ENCODE results near the gene TEAD2. TPM values are rescaled to one million over a fixed set of nuclear protein-coding genes. Genes with fewer than 3 reads are reported as not detected.
A peak's percentile ranks its signal among the peaks of the same experiment; 100 is the strongest.

Gene TEAD2
- total and polyA plus RNA-seq, 10 of the 15 experiments (the other 5 are each of a cell fraction or from before 2014, with no cell fraction given), result 0.04 to 0.26 (median 0.11) TPM; not detected in 3

DNA sequence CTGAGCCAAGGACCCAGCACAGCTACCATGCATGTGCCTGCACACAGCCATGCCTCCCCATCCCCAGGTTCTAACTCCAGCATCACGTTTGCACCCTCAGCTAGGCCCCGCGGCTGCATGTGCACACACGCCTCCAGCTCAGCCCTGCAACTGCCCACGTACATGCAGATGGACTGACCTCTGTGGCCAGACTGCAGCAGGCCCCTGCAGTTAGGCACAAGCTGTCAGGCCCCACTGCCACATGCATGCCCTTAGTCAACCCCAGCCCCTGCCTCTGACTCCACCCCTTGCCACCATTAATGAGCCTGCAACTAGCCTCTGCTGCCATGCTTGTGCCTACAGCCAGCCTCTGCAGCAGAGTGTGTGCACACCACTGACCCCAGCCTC lies 60.4 kb downstream of the TEAD2 start:
- no peaks in the 10 kb centered on the region for H3K9me3 ChIP-seq (replicated peaks; ENCODE audit: control insufficient read depth, insufficient read depth, low read length)
- DNase-seq (ENCODE audit: low read depth, low spot score) (no peak), ATAC-seq (no peak; the same call in 2 of the 3 replicates), FAIRE-seq (no peak)
- no peaks in the 10 kb centered on the region for H3K36me3 ChIP-seq (ENCODE audit: control insufficient read depth in 2 of 2, insufficient read depth in 2 of 2, low read length in 1 of 2)
- no peak overlapping the region for H3K4me2 ChIP-seq (ENCODE audit: control insufficient read depth, insufficient read depth)
- no peak overlapping the region for H3K27ac ChIP-seq (ENCODE audit: control insufficient read depth, insufficient read depth)
- TF ChIP-seq MXI1 (IDR thresholded peaks at IDR 0.05; ENCODE audit: low read depth, low read length) (no peak), STAT1 (conservative IDR thresholded peaks at IDR 0.05) (no peak), STAT3 (IDR thresholded peaks at IDR 0.05; ENCODE audit: low read depth, low read length) (no peak)
- POLR2A ChIA-PET, result interaction anchor here (0.5 to 1.4 kb wide), 3 partner anchors 13 to 626 kb away, joined by 3 to 4 read pairs (median 3); no protein-coding TSS in a partner anchor
- RAD21 ChIA-PET (ENCODE audit: unreplicated experiment), result interaction anchor here (1.1 to 1.3 kb wide), 2 partner anchors 76 to 80 kb away, joined by 3 to 4 read pairs; no protein-coding TSS in a partner anchor
- no peaks in the 10 kb centered on the region; the same call in 1 of the 2 replicates for H3K4me1 ChIP-seq (ENCODE audit: control insufficient read depth, insufficient read depth, low read length)
- no TSS peak for BruUV-seq (replicated peaks)
- intact Hi-C loops (cut with micrococcal nuclease; ENCODE audit: unreplicated experiment) (loop anchor here (1.0 kb wide), 1 partner anchor 76 kb away; no protein-coding TSS in a partner anchor), in situ Hi-C loops (cut with MboI) (no loop called here)
- H2AFZ ChIP-seq (ENCODE audit: control insufficient read depth, low read depth, low read length), result no peak overlapping the region
- SMC1A ChIA-PET (ENCODE audit: uncharacterized antibody, unreplicated experiment), result interaction anchor here (0.8 to 2.1 kb wide), 8 partner anchors 10 to 92 kb away, joined by 3 to 11 read pairs (median 4); no protein-coding TSS in a partner anchor
- no peak overlapping the region for H3K4me3 ChIP-seq
- CTCF ChIA-PET, result interaction anchor here (0.9 to 3.6 kb wide), 28 partner anchors 11 to 245 kb away, joined by 3 to 22 read pairs (median 5); no protein-coding TSS in a partner anchor
- WGBS (ENCODE audit: insufficient coverage, insufficient replicate concordance, low lambda C conversion rate, missing lambda C conversion rate), result 80% methylated on average over 5 of the region's 5 CpGs
- H3K79me2 ChIP-seq (ENCODE audit: control insufficient read depth, insufficient read depth, low read length), result no peaks in the 10 kb centered on the region
- no peak overlapping the region for H3K9ac ChIP-seq (ENCODE audit: control insufficient read depth, insufficient read depth, low read length)
- H3K27me3 ChIP-seq (replicated peaks in 1 of 2; ENCODE audit: control insufficient read depth in 2 of 2, insufficient read depth in 2 of 2, low read length in 1 of 2), result no peaks in the 10 kb centered on the region
- no peaks in the 10 kb centered on the region for H4K20me1 ChIP-seq (ENCODE audit: control insufficient read depth, insufficient read depth)

DNA sequence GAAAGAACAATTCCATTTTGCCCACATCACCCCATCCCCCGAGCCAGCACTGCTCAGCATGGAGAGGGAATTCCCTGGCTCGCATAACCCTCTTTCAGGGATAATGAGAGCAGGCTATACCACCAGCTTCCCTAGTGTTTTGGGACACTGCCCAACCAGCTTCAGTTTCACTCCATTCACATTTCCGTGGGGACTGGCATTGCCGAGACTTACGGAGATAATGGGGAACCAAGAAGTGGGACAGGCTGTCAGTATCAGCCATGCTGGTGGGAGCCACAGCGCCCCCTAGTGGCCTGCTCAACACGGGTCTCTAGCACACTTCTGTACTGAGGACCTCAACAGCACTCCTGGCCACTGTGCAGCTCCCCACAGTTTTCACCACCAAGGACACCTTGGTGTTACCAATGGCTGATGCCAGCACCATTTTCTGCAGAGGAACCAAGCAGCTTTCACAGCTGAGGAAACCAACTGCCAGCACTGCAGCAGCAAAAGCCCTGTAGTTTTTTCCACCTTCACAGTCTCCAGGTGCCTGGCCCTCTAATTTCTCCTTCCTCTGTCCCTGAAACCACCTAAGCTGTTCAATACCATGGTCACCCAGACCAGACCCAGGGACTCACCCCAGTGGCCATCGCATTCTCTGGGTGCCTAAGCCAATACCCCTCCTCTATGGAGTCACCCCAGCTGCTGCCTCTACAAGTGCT lies 60.9 kb downstream of the TEAD2 start:
- H4K20me1 ChIP-seq (ENCODE audit: control insufficient read depth, insufficient read depth), result no peaks in the 10 kb centered on the region
- FAIRE-seq (peak; percentile 89), ATAC-seq (peak; percentile 100), DNase-seq (ENCODE audit: low read depth, low spot score) (peak; percentile 40)
- H2AFZ ChIP-seq (ENCODE audit: control insufficient read depth, low read depth, low read length), result peak overlapping the region; percentile 85
- H3K9ac ChIP-seq (ENCODE audit: control insufficient read depth, insufficient read depth, low read length), result no peak overlapping the region
- ChIA-PET CTCF (interaction anchor here (0.6 to 3.6 kb wide), 37 partner anchors 10 to 260 kb away, joined by 3 to 22 read pairs (median 4); partner anchors contain the start of genes CD37 and TEAD2), RAD21 (ENCODE audit: unreplicated experiment) (interaction anchor here (0.6 to 1.3 kb wide), 4 partner anchors 21 to 93 kb away, joined by 3 read pairs; no protein-coding TSS in a partner anchor), POLR2A (interaction anchor here (0.5 to 0.9 kb wide), 2 partner anchors 12 to 627 kb away, joined by 3 read pairs; no protein-coding TSS in a partner anchor), SMC1A (ENCODE audit: uncharacterized antibody, unreplicated experiment) (interaction anchor here (0.7 to 2.1 kb wide), 9 partner anchors 11 to 116 kb away, joined by 3 to 11 read pairs (median 4); no protein-coding TSS in a partner anchor)
- no peaks in the 10 kb centered on the region for H3K36me3 ChIP-seq (ENCODE audit: control insufficient read depth in 2 of 2, insufficient read depth in 2 of 2, low read length in 1 of 2)
- no peak overlapping the region for H3K27ac ChIP-seq (ENCODE audit: control insufficient read depth, insufficient read depth)
- in situ Hi-C loops (cut with MboI), result no loop called here
- H3K4me1 ChIP-seq (ENCODE audit: control insufficient read depth, insufficient read depth, low read length), result no peaks in the 10 kb centered on the region; the same call in 1 of the 2 replicates
- BruUV-seq (replicated peaks), result no TSS peak
- H3K27me3 ChIP-seq (replicated peaks in 1 of 2; ENCODE audit: control insufficient read depth in 2 of 2, insufficient read depth in 2 of 2, low read length in 1 of 2), result no peaks in the 10 kb centered on the region
- H3K9me3 ChIP-seq (replicated peaks; ENCODE audit: control insufficient read depth, insufficient read depth, low read length), result no peaks in the 10 kb centered on the region
- no peak overlapping the region for H3K4me3 ChIP-seq
- peak overlapping the region; percentile 87 for H3K4me2 ChIP-seq (ENCODE audit: control insufficient read depth, insufficient read depth)
- H3K79me2 ChIP-seq (ENCODE audit: control insufficient read depth, insufficient read depth, low read length), result no peaks in the 10 kb centered on the region
- intact Hi-C loops (cut with micrococcal nuclease; ENCODE audit: unreplicated experiment), result loop anchor here (1.0 kb wide), 1 partner anchor 75 kb away; no protein-coding TSS in a partner anchor
- 10% methylated on average over 8 of the region's 8 CpGs for WGBS (ENCODE audit: insufficient coverage, insufficient replicate concordance, low lambda C conversion rate, missing lambda C conversion rate)
- TF ChIP-seq GATAD2B (conservative IDR thresholded peaks at IDR 0.05; ENCODE audit: low read depth), result 0 out of 2 replicates have a peak, but pooled peaks have one; percentile 33
- TF ChIP-seq, protein P1, sequence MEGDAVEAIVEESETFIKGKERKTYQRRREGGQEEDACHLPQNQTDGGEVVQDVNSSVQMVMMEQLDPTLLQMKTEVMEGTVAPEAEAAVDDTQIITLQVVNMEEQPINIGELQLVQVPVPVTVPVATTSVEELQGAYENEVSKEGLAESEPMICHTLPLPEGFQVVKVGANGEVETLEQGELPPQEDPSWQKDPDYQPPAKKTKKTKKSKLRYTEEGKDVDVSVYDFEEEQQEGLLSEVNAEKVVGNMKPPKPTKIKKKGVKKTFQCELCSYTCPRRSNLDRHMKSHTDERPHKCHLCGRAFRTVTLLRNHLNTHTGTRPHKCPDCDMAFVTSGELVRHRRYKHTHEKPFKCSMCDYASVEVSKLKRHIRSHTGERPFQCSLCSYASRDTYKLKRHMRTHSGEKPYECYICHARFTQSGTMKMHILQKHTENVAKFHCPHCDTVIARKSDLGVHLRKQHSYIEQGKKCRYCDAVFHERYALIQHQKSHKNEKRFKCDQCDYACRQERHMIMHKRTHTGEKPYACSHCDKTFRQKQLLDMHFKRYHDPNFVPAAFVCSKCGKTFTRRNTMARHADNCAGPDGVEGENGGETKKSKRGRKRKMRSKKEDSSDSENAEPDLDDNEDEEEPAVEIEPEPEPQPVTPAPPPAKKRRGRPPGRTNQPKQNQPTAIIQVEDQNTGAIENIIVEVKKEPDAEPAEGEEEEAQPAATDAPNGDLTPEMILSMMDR (IDR thresholded peaks at IDR 0.05 in 2 of 3, conservative IDR thresholded peaks at IDR 0.05 in 1 of 3; ENCODE audit: control insufficient read depth in 2 of 3, extremely low read depth in 1 of 3, insufficient read depth in 1 of 3, low read depth in 3 of 3, low read length in 3 of 3), result peak; percentile 88 to 96 (median 96); a peak in 5 of 6 replicates
- TF ChIP-seq KDM1A (IDR thresholded peaks at IDR 0.05; ENCODE audit: borderline replicate concordance), result no peak
- no peak for TF ChIP-seq YBX1 (IDR thresholded peaks at IDR 0.05)
- peak; percentile 90 for TF ChIP-seq YY1 (IDR thresholded peaks at IDR 0.05; ENCODE audit: low read depth, low read length)
- TF ChIP-seq, protein P2, sequence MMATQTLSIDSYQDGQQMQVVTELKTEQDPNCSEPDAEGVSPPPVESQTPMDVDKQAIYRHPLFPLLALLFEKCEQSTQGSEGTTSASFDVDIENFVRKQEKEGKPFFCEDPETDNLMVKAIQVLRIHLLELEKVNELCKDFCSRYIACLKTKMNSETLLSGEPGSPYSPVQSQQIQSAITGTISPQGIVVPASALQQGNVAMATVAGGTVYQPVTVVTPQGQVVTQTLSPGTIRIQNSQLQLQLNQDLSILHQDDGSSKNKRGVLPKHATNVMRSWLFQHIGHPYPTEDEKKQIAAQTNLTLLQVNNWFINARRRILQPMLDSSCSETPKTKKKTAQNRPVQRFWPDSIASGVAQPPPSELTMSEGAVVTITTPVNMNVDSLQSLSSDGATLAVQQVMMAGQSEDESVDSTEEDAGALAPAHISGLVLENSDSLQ (IDR thresholded peaks at IDR 0.05), result peak; percentile 65; the same call in 1 of the 2 replicates
- TF ChIP-seq KAT2A (conservative IDR thresholded peaks at IDR 0.05; ENCODE audit: control insufficient read depth, low read depth, low read length), result no peak
- peak in 1 of 2 experiments; percentile 63; a peak in 1 of 4 replicates for TF ChIP-seq IKZF2 (IDR thresholded peaks at IDR 0.05)
- TF ChIP-seq IKZF1 (conservative IDR thresholded peaks at IDR 0.05), result peak; percentile 60
